SJSA1 (cell line): Measurements from ENCODE around the gene ZNF568. TPM values are rescaled to one million over a fixed set of nuclear protein-coding genes. Genes with fewer than 3 reads are reported as not detected.

Source experiments
- DNase-seq, 2 experiments: peaks; one replicate each; pipeline ENCODE4 v3.0.0-alpha.2; 2015 to 2020; ENCODE audit warnings: low spot score in 2 of 2, low read depth in 1 of 2
- H3K27ac ChIP-seq: fragments of 250-450 bp; sonication (Bioruptor Pico); 2 replicates; pipeline ENCODE4 v1.5.1; 2020; ENCODE audit warnings: mild to moderate bottlenecking, moderate library complexity
- H3K27me3 ChIP-seq: fragments of 250-450 bp; sonication (Bioruptor Pico); replicated peaks from 2 replicates; pipeline ENCODE4 v1.5.1; 2020; ENCODE audit warnings: mild to moderate bottlenecking, moderate library complexity
- H3K36me3 ChIP-seq: fragments of 250-450 bp; sonication (Bioruptor Pico); 2 replicates; pipeline ENCODE4 v1.5.1; 2020; ENCODE audit warnings: mild to moderate bottlenecking
- H3K4me1 ChIP-seq: fragments of 250-450 bp; sonication (Bioruptor Pico); replicated peaks from 2 replicates; pipeline ENCODE4 v1.6.1; 2021; ENCODE audit warnings: mild to moderate bottlenecking
- H3K4me3 ChIP-seq: fragments of 250-450 bp; sonication (Bioruptor Pico); 2 replicates; pipeline ENCODE4 v1.5.1; 2020; ENCODE audit warnings: mild to moderate bottlenecking
- H3K9me3 ChIP-seq: fragments of 250-450 bp; sonication (Bioruptor Pico); replicated peaks from 2 replicates; pipeline ENCODE4 v1.5.1; 2020; ENCODE audit warnings: mild to moderate bottlenecking
- total RNA-seq: library from RNA; depleted of rRNA; stranded (reverse); fragments of >200 nt; shearing (Covaris generic); gene quantifications from 2 replicates; pipeline ENCODE4 v1.2.3, GENCODE V29; 2014; rRNA removed

Gene ZNF568
- 0.47 TPM in 1 of 2 replicates, not detected in the other for total RNA-seq

DNA sequence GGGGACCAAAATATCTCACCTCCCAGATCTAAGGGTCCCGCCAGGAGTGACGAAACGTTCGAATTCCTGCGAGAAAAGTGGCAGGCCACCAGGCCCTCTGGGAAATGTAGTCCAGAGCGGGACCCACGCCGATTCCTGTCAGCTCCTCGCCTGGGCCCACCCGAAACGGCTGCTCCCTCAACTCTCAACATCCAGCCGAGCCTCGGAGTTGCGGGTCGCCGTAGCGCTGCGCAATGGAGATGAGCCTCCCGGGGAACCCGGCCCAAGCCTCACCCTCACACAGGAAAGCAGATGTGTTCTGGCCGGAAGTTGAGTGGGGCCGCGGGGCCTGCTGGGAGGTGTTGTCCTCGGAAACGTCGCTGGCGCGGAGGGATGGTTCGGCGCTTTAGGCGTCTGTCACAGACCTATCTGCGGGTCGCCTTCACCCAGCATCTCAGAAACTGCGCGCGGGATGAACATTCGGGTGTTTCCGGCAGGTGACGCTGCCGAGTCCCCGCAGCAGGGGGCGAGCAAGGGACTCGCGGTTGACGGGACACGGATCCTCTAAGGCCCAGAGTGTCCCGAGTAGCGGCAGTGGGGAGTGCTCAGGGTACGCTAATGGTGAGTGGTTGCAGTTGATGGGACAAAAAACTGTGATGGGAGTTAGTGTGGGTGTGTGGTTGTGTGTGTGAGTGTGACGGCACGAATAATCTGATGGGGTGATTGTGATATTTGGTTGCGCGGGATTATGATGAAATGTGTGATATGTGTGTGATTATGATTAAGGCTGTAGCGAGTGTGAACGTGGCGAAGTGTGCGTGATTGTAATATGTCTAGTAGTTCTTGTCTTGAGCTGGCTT, at the start of gene ZNF568, which contains the start of gene ZNF829:
Gene ZNF568 (plus strand): TSS at position 341 of the 839 bp plus-strand sequence. CDS start 6,439 bp downstream, outside the sequence.
Gene ZNF829 (minus strand): TSS at position 300 of the 839 bp plus-strand sequence. CDS start 1,124 bp downstream, outside the sequence.
- Histone ChIP-seq H3K27me3 (no peaks in the 10 kb centered on the region), H3K4me1 (no peaks in the 10 kb centered on the region), H3K27ac (no peak within 1 kb of the TSS), H3K9me3 (peaks cover 21% of the 10 kb centered on the region), H3K36me3 (no peaks in the 10 kb centered on the region), H3K4me3 (peak within 1 kb of the TSS; percentile 36)
- peak; percentile 13 to 45 for DNase-seq

DNA sequence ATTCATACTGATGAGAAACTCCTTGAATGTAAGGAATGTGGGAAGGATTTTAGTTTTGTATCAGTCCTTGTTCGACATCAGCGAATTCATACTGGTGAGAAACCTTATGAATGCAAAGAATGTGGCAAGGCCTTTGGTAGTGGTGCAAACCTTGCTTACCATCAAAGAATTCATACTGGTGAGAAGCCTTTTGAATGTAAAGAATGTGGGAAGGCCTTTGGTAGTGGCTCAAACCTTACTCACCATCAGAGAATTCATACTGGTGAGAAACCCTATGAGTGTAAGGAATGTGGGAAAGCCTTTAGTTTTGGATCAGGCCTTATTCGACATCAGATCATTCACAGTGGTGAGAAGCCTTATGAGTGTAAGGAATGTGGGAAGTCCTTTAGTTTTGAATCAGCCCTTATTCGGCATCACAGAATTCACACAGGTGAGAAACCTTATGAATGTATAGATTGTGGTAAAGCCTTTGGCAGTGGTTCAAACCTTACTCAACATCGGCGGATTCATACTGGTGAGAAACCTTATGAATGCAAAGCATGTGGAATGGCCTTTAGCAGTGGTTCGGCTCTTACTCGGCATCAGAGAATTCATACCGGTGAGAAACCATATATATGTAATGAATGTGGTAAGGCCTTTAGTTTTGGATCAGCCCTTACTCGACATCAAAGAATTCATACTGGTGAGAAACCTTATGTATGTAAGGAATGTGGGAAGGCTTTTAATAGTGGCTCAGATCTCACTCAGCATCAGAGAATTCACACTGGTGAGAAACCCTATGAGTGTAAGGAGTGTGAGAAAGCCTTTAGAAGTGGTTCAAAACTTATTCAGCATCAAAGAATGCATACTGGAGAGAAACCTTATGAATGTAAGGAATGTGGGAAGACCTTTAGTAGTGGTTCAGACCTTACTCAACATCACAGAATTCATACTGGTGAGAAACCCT, 38.9 kb upstream of the ZNF568 start:
- no peak for DNase-seq
- Histone ChIP-seq H3K27me3 (no peaks in the 10 kb centered on the region), H3K4me3 (no peak overlapping the region), H3K4me1 (no peaks in the 10 kb centered on the region), H3K27ac (no peak overlapping the region), H3K36me3 (no peaks in the 10 kb centered on the region), H3K9me3 (peaks cover 19% of the 10 kb centered on the region)

GRCh38 chr19:36891768-36892357, 24.3 kb upstream of the ZNF568 start:
- no peak for DNase-seq
- no peak overlapping the region for H3K27ac ChIP-seq
- H3K4me1 ChIP-seq: no peaks in the 10 kb centered on the region
- H3K9me3 ChIP-seq: peaks cover 25% of the 10 kb centered on the region
- no peaks in the 10 kb centered on the region for H3K27me3 ChIP-seq
- no peak overlapping the region for H3K4me3 ChIP-seq
- H3K36me3 ChIP-seq: no peaks in the 10 kb centered on the region

GRCh38 chr19:36894849-36895383, 21.2 kb upstream of the ZNF568 start:
- Histone ChIP-seq H3K9me3 (peaks cover 25% of the 10 kb centered on the region), H3K36me3 (no peaks in the 10 kb centered on the region), H3K27me3 (no peaks in the 10 kb centered on the region), H3K4me3 (no peak overlapping the region), H3K4me1 (no peaks in the 10 kb centered on the region), H3K27ac (no peak overlapping the region)
- no peak for DNase-seq

- Histone ChIP-seq H3K9me3 (peaks cover 4% of the 10 kb centered on the region), H3K4me3 (no peak overlapping the region), H3K36me3 (no peaks in the 10 kb centered on the region), H3K4me1 (no peaks in the 10 kb centered on the region), H3K27me3 (no peaks in the 10 kb centered on the region), H3K27ac (no peak overlapping the region)
- no peak for DNase-seq
Observed at GRCh38 chr19:36898422-36898821, 17.7 kb upstream of the ZNF568 start.

DNA sequence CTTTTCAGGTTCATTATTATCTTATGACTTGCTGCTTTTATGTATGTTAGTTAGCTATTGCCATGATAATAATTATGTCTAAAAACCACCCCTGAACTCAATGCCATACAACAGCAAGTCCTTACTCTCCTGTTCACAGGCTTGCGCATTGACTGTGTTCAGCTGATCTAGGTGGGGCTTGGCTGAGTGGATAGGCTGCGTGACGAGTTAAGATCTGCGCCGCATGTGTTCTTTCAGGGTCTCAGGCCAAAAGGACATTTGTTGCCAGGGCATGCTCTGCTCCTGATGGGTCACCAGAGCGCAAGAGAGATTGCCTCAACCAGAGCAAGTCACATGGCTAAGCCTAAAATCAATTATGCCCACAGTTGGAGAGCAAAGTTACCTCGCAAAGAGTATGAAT, 859 bp downstream of the ZNF568 start:
- Histone ChIP-seq H3K4me1 (no peaks in the 10 kb centered on the region), H3K36me3 (no peaks in the 10 kb centered on the region), H3K9me3 (peaks cover 18% of the 10 kb centered on the region), H3K4me3 (no peak overlapping the region), H3K27me3 (no peaks in the 10 kb centered on the region), H3K27ac (no peak overlapping the region)
- no peak for DNase-seq

- Histone ChIP-seq H3K4me3 (no peak overlapping the region), H3K4me1 (no peaks in the 10 kb centered on the region), H3K36me3 (no peaks in the 10 kb centered on the region), H3K9me3 (peaks cover 22% of the 10 kb centered on the region), H3K27me3 (no peaks in the 10 kb centered on the region), H3K27ac (no peak overlapping the region)
- DNase-seq: no peak
Observed at GRCh38 chr19:36918090-36918489, 2.0 kb downstream of the ZNF568 start.

DNA sequence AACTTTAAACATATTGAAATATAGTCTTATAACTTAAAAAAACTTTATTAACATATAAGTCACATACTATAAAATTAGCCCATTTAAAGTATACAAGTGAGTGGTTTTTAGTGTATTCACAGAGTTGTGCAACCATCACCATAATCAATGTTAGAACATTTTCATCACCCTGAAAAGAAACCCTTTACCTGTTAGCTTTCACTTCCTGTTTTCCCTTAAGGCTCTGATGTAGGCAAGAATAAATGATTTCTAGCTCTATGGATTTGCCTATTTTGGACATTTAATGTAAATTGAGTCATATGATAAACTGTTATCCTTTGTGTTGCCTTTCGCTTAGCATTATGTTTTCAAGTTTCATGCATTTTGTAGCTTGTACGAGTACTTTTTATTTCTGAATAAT, 15.6 kb downstream of the ZNF568 start:
- Histone ChIP-seq H3K27ac (no peak overlapping the region), H3K36me3 (no peaks in the 10 kb centered on the region), H3K4me3 (no peak overlapping the region), H3K4me1 (no peaks in the 10 kb centered on the region), H3K27me3 (no peaks in the 10 kb centered on the region), H3K9me3 (0 out of 2 replicates have a peak, but pooled peaks cover 2% of the 10 kb centered on the region)
- no peak for DNase-seq

- Histone ChIP-seq H3K4me3 (no peak overlapping the region), H3K27me3 (no peaks in the 10 kb centered on the region), H3K36me3 (no peaks in the 10 kb centered on the region), H3K9me3 (0 out of 2 replicates have a peak, but pooled peaks cover 7% of the 10 kb centered on the region), H3K4me1 (no peaks in the 10 kb centered on the region), H3K27ac (no peak overlapping the region)
- DNase-seq: no peak
Observed at GRCh38 chr19:36939153-36939552, 23.0 kb downstream of the ZNF568 start.

GRCh38 chr19:36950335-36951119, 34.4 kb downstream of the ZNF568 start:
- Histone ChIP-seq H3K27me3 (no peaks in the 10 kb centered on the region), H3K9me3 (peaks cover 32% of the 10 kb centered on the region), H3K36me3 (no peaks in the 10 kb centered on the region), H3K27ac (no peak overlapping the region), H3K4me3 (no peak overlapping the region), H3K4me1 (no peaks in the 10 kb centered on the region)
- DNase-seq: no peak

GRCh38 chr19:36962346-36962745, 46.2 kb downstream of the ZNF568 start:
- Histone ChIP-seq H3K27me3 (no peaks in the 10 kb centered on the region), H3K9me3 (peaks cover 10% of the 10 kb centered on the region), H3K4me3 (no peak overlapping the region), H3K36me3 (no peaks in the 10 kb centered on the region), H3K4me1 (no peaks in the 10 kb centered on the region), H3K27ac (no peak overlapping the region)
- DNase-seq: no peak

GRCh38 chr19:36963280-36963679, 47.1 kb downstream of the ZNF568 start:
- DNase-seq: no peak
- Histone ChIP-seq H3K27me3 (no peaks in the 10 kb centered on the region), H3K4me1 (no peaks in the 10 kb centered on the region), H3K9me3 (peaks cover 13% of the 10 kb centered on the region), H3K27ac (no peak overlapping the region), H3K36me3 (no peaks in the 10 kb centered on the region), H3K4me3 (no peak overlapping the region)
